ENCODE results near the gene PIEZO1. TPM values are rescaled to one million over a fixed set of nuclear protein-coding genes. Genes with fewer than 3 reads are reported as not detected.
A peak's percentile ranks its signal among the peaks of the same experiment; 100 is the strongest.

PIEZO1 gene
- total and polyA plus RNA-seq, 9 of the 15 experiments (the other 6 are each of a cell fraction or from before 2014, with no cell fraction given), result 3.6 to 432 (median 131) TPM

DNA sequence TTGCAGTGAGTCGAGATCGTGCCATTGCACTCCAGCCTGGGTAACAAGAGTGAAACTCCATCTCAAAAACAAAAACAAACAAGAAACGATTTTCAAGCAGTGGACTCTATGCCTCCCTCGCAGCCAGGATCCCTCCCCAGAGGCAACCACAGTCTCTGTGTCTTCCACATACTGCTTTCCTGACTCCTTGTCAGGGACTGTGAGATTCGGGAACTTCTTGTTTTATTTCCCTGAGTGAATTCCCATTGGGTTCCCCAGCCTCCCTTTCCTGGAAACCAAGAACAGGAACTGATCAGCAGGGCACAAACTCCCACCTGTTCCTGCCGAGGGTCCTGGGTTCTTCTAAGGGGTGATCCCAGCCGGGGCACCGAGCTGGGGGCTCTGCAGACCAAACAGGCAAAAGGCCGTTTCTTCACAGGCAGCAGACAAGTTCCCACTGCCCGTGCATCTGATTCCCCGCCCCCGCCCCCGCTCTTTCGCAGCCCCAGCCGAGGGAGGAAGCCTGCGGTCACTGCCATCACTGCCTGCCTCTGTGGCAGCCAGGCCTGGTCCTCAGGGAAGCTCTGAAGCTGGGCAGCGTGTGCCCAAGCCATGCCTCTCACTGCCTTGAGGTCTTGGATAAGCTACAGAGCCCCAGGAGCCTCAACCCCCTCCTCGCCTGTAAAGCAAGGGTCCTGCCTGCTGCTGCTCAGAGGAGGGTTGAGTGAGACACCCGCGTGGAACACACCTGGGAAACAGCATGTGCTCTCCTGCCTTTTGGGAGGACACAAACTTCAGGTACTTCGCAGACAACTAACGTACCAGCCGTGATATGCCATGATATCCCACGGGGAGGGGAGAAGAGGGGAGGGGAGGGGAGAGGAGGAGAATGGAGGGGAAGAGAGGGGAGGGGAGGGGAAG lies 5.5 kb upstream of the PIEZO1 start (continued):
- TF ChIP-seq SRSF1 (IDR thresholded peaks at IDR 0.05; ENCODE audit: low read depth, low read length) (no peak), MEF2A (IDR thresholded peaks at IDR 0.05; ENCODE audit: control insufficient read depth, low read depth, low read length) (no peak), COPS2 (conservative IDR thresholded peaks at IDR 0.05) (no peak), PKNOX1 (IDR thresholded peaks at IDR 0.05) (no peak)

GRCh38 chr16:88789594-88789993 lies 4.6 kb upstream of the PIEZO1 start:
- H3K9ac ChIP-seq (ENCODE audit: insufficient read depth in 1 of 2, low read depth in 2 of 2, low read length in 2 of 2), result 0 out of 4 replicates have a peak overlapping the region, but pooled peaks of 1 of the 2 experiments have one; percentile 2
- in situ Hi-C loops (cut with MboI) (no loop called here), intact Hi-C loops (cut with micrococcal nuclease) (no loop called here)
- DNase-seq (ENCODE audit: extremely low read depth in 1 of 4, low spot score in 3 of 4) (no peak), ATAC-seq (no peak), FAIRE-seq (no peak)
- TF ChIP-seq ESRRA (IDR thresholded peaks at IDR 0.05; ENCODE audit: borderline replicate concordance, low read depth) (no peak), RBM25 (IDR thresholded peaks at IDR 0.05; ENCODE audit: low read depth, low read length, severe bottlenecking) (peak; percentile 2), ELK3 (CRISPR knock-in tag; IDR thresholded peaks at IDR 0.05) (no peak), ZNF121 (CRISPR knock-in tag; conservative IDR thresholded peaks at IDR 0.05) (peak; percentile 98), ELF1 (tag; IDR thresholded peaks at IDR 0.05) (no peak), KHSRP (IDR thresholded peaks at IDR 0.05) (no peak), RNF2 (IDR thresholded peaks at IDR 0.05) (no peak)
- H3K9me1 ChIP-seq (ENCODE audit: control insufficient read depth, insufficient read depth, low read length), result no peaks in the 10 kb centered on the region
- H3K9me3 ChIP-seq (replicated peaks; ENCODE audit: control insufficient read depth, insufficient read depth, low read depth, low read length), result no peaks in the 10 kb centered on the region
- H3K27me3 ChIP-seq (ENCODE audit: control insufficient read depth in 2 of 2, insufficient read depth in 2 of 2, low read length in 2 of 2), result no peaks in the 10 kb centered on the region
- no TSS peak for BruUV-seq (replicated peaks)
- peaks cover 14 to 61% of the 10 kb centered on the region in 2 experiments for H3K4me1 ChIP-seq (replicated peaks in 1 of 2; ENCODE audit: control insufficient read depth in 2 of 2, insufficient read depth in 2 of 2, low read length in 2 of 2)
- H3K27ac ChIP-seq (ENCODE audit: extremely low read depth, low read depth, low read length), result no peak overlapping the region
- ChIA-PET CTCF (ENCODE audit: low intra/inter-chr PET ratio) (no interaction called here), POLR2A (interaction anchor here (1.0 kb wide), 1 partner anchor 124 kb away, joined by 4 read pairs; no protein-coding TSS in a partner anchor)
- no peaks in the 10 kb centered on the region for H4K20me1 ChIP-seq (replicated peaks; ENCODE audit: control insufficient read depth, insufficient read depth, low read length)
- H3K4me3 ChIP-seq, result no peak overlapping the region
- H3K4me2 ChIP-seq (ENCODE audit: insufficient read depth, low read length), result no peak overlapping the region
- peaks cover 11% of the 10 kb centered on the region for H3K79me2 ChIP-seq (ENCODE audit: control insufficient read depth, insufficient read depth, low read length)
- no peak overlapping the region for H2AFZ ChIP-seq (ENCODE audit: low read depth, low read length)
- WGBS (ENCODE audit: insufficient coverage, low coverage, missing lambda C conversion rate), result 72% methylated on average over 7 of the region's 7 CpGs
- no peaks in the 10 kb centered on the region for H3K36me3 ChIP-seq (ENCODE audit: control insufficient read depth, insufficient read depth, low read length)
